DMS79 (cell line): ENCODE results near the gene GATA2.

Experiments
- DNase-seq: peaks from one replicate; lab custom pipeline; 2025; lab: John Stamatoyannopoulos, UW

Gene GATA2

DNA sequence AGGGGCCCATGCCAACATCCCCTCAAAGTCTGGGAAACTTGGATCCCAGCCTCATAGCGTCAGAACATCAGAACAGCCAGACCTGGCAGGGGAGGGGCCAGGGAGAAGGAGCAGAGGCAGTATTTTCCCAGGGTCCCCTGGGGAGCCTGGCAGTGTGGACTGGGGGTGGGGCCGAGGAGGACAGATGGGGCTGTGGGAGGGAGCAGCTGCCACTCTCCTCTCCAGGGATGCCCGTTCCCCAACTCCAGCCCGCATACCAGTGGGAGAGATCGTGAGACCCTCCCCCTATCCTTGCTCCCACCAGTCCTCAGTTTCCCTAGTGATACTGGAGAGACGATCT lies 19.9 kb downstream of the GATA2 start:
- no peak for DNase-seq

- no peak for DNase-seq
These were observed 20.4 kb downstream of the GATA2 start for GRCh38 chr3:128472449-128473179.

DNA sequence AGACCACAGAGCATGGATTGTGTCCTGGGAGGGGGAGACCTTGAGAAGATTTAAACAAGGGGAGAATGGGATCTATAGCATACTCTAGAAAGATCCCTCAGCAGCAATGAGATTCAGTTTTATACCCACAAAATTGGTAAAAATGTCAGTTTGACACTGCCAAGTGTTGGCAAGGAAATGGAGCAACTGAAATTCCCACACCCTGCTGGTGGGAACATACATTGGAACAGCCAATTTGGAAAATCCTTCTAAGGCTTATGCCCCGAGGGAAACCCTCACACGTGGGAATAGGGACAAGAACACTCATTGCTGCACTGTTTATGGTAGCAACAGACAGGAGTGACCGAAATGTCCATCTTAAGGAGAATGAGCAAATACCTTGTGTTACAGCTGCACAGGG lies 21.3 kb downstream of the GATA2 start:
- no peak for DNase-seq

DNA sequence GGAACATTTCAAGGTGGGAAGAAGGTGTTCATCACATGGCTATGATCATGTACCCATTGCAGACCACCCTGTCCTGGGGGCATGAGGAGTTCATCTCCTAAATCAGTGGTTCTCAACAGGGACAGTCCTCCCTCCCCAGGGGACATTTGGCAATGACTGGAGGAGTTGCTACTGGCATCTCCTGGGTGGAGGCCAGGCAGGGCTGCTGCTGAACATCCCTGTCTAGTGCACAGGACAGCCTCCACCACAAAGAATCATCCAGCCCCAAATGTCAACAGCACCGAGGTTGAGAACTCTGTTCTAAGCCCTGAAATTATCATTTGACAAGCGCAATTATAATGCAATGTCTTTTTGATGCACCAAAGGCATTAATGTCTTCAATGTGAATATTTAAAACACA lies 21.9 kb downstream of the GATA2 start:
- no peak for DNase-seq

- no peak for DNase-seq
These were observed 22.7 kb downstream of the GATA2 start for GRCh38 chr3:128470134-128470899.

- DNase-seq = no peak
These were observed 23.4 kb downstream of the GATA2 start for GRCh38 chr3:128469556-128469955.

- DNase-seq = no peak
These were observed 24.0 kb downstream of the GATA2 start for GRCh38 chr3:128468791-128469527.

- no peak for DNase-seq
These were observed 24.7 kb downstream of the GATA2 start for GRCh38 chr3:128468285-128468790.

DNA sequence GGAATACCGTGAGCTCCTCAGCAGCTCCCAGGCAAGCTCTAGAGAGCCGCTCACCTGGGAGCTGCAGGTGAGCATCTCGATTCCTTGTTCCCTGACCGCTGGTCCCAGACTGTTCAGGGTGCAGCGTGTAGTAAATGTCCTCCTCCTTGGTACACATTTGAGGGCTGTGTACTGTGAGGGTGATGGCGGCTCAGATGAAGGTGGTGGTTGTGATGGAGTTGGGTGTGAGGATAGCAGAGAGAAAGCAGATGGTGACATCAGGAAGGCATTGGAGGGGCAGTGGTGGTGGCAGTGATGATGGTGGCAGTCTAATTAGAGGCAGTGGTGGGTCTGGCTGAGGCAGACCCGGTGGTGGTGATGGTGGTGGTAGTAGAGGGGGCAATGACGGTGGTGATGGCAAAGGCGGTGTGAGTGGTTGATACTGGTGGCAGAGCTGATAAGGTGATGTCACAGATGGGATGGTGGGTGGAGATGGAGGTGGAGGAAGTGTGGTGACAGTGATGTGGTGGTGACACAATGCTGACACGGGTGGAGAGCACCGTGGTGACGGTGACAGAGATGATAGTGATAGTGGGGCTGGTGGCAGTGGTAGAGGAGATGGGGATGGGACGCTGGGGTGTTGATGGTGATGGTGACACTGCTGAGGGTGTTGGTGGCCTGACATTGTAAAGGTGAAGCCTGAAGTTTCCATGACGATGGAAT lies 26.0 kb downstream of the GATA2 start, which contains the start of gene DNAJB8:
TSS of gene DNAJB8 (minus strand) at position 51 of the 702 bp plus-strand sequence. CDS start 3,645 bp downstream, outside the sequence.
- DNase-seq = no peak

- no peak for DNase-seq
These were observed 28.3 kb downstream of the GATA2 start for GRCh38 chr3:128464702-128465101.

DNA sequence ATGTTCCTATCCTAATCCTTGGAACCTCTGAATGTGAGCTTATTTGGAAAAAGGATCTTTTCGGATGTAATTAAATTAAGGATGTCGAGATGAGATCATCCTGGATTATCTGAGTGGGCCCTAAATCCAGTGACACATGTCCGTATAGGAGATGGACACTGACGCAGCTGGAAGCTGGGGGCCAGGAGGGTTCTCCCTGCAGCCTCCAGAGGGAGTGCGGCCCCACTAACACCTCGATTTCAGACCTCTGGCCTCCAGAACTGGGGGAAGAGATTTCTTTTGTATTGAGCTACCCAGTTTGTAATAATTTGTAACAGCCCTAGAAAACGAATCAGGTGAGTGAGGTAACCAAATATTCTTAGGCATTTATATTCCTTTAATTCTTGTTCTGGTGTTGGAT lies 28.8 kb downstream of the GATA2 start:
- DNase-seq = no peak

GRCh38 chr3:128463771-128464170 lies 29.2 kb downstream of the GATA2 start:
- DNase-seq = no peak

DNA sequence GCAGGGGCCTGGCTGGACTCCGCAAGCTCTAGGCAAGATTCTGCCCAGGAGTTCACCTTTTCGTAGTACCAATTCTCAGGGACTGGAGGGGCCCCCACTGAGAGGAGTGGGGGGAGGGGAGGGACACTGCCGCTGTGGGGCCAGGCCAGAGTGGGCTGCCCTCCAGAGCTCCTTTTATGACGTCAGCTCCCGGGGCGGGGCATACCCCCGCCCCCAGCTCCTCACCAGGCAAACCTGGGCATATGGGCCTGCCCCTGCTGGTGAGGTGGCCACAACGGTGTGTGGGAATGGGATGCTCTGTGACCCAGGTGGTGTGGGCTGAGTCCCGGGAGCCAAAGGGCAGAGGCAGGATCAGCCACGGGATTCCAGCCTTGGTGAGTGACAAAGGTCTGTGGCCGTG lies 29.6 kb downstream of the GATA2 start:
- no peak for DNase-seq

- DNase-seq = no peak
These were observed 30.1 kb downstream of the GATA2 start for GRCh38 chr3:128462931-128463330.

GRCh38 chr3:128462341-128462910 lies 30.6 kb downstream of the GATA2 start:
- DNase-seq = no peak

DNA sequence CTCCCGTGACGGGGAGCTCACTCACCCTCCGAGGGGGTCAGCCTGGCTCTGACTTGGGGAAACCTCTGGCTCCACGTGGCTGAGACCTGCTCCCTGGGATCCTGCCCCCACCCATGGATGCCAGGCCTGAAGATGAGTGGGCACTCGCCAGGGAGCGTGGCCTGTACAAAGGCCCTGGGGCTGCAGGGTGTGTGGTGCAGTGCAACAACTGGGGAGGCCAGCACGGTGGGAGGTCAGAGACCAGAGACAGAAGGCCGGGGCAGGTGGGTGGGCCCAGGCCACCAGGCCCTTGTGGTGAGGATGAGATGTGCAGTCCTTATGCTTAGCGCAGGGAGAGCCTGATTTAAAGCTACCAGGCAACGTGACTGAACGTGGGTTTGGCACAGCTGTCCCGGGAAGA lies 31.3 kb downstream of the GATA2 start:
- no peak for DNase-seq

- no peak for DNase-seq
These were observed 33.6 kb downstream of the GATA2 start for GRCh38 chr3:128459461-128459820.

- no peak for DNase-seq
These were observed 34.1 kb downstream of the GATA2 start for GRCh38 chr3:128458746-128459460.

GRCh38 chr3:128457937-128458336 lies 35.1 kb downstream of the GATA2 start:
- no peak for DNase-seq

GRCh38 chr3:128456776-128457715 lies 36.0 kb downstream of the GATA2 start:
- DNase-seq = no peak
